SK-N-SH (cell line): Measurements from ENCODE around the gene ASH1L. TPM values are rescaled to one million over a fixed set of nuclear protein-coding genes. Genes with fewer than 3 reads are reported as not detected.

ENCODE experiments used
- polyA plus RNA-seq, 3 experiments: library from polyadenylated mRNA; depleted of rRNA; stranded (reverse); fragments of >200 nt; gene quantifications; 2 replicates each; pipeline ENCODE4 v1.2.3, GENCODE V29; 2012
- small RNA-seq, 7 experiments: library from RNA; depleted of rRNA; stranded (forward); fragments of <200 nt; gene quantifications; one replicate each; pipeline ENCODE3, GENCODE V24; 2012

Gene ASH1L
- polyA plus RNA-seq, 1 of the 3 experiments (the other 2 are of a cell fraction) = 13.4 TPM

Small RNA genes lying within 50 kb of the gene (small RNA-seq; reads per million reads assigned to genes)
- gene AL353807.4 = 0 reads per million in 7 experiments
- 0 to 0.23 (median 0) reads per million in 7 experiments for gene RNU6-106P
- 0 reads per million in 7 experiments for gene RNU6-1297P

Other genes starting within 250 kb of the ASH1L start
- 43.1 and 49.9 TPM in 2 replicates for gene RUSC1, start 241.9 kb downstream of the ASH1L start, polyA plus RNA-seq (2012; rRNA removed)
- 22.4 and 27.0 TPM in 2 replicates for gene MSTO1, start 47.4 kb upstream of the ASH1L start, polyA plus RNA-seq (2012; rRNA removed)
- gene YY1AP1, start 126.0 kb upstream of the ASH1L start, polyA plus RNA-seq (2012; rRNA removed) = 45.0 and 85.3 TPM in 2 replicates
- gene DAP3, start 126.3 kb upstream of the ASH1L start, polyA plus RNA-seq (2012; rRNA removed) = 115 and 136 TPM in 2 replicates